ENCODE data around the gene PIK3R3. TPM values are rescaled to one million over a fixed set of nuclear protein-coding genes. Genes with fewer than 3 reads are reported as not detected.

The PIK3R3 gene
- polyA plus RNA-seq, 1 donor (not counting 4 experiments of a cell fraction or from before 2014, with no cell fraction given), result 11.9 TPM

DNA sequence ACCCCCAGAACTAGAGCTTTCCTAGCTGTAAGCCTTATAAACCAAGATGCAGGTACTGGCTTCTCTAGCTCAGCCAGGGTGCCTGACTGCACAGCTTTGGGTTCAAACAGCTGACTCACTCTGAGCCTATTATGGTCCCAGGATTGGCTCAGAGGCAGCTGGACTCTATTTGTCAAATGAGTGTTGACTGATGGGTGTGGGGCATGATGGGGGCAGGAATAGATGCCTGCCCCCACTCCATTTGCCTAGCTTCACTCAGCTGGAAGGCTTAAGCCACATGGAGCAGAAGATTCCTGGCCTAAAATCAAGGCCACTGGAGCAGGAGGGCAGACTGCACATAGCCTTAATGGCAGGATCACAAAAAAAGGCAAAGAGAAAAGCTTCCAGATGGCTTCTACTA lies 90.5 kb downstream of the PIK3R3 start:
- FAIRE-seq, result no peak
- H3K4me2 ChIP-seq (ENCODE audit: control insufficient read depth, extremely low read depth, insufficient read depth, low read depth, low read length), result no peak overlapping the region

DNA sequence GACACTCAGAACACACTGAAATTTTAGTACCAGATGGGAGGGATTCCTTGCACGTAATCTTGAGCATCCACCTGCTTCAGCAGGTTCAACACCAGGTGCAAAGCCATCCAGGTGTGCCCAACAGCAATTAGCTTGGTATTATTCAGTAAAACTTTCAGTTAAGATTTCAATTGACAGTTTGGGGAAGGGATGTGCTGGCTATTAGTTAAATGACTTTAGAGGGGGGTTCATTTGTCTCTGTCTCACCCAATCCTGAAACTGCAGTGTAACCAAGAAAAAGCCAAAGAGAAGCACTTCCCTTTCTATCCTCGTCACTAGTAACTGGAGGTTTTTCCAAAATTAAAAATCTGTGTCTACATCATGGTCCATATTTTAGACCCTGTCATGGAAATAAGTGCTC lies 90.9 kb downstream of the PIK3R3 start:
- no peak overlapping the region for H3K4me2 ChIP-seq (ENCODE audit: control insufficient read depth, extremely low read depth, insufficient read depth, low read depth, low read length)
- peaks cover 5% of the 10 kb centered on the region for H3K4me1 ChIP-seq (ENCODE audit: control insufficient read depth, extremely low read depth, insufficient read depth, low read length)
- no peaks in the 10 kb centered on the region for H4K20me1 ChIP-seq (ENCODE audit: control insufficient read depth, extremely low read depth, insufficient read depth, low read length)
- dilution Hi-C loops (cut with MboI; ENCODE audit: extremely low pct_ligation_motif_present, low sequenced_read_pairs), result loop anchor here (25.0 kb wide), 1 partner anchor 146 kb away; the partner anchor contains the start of genes P3R3URF, POMGNT1 and TSPAN1
- H3K27me3 ChIP-seq (ENCODE audit: control insufficient read depth, extremely low read depth, insufficient read depth, low read length), result no peaks in the 10 kb centered on the region
- H3K36me3 ChIP-seq (ENCODE audit: control insufficient read depth in 2 of 2, extremely low read depth in 1 of 2, insufficient read depth in 2 of 2, low read length in 2 of 2), result peaks cover 0 to 2% of the 10 kb centered on the region in 2 experiments
- no peaks in the 10 kb centered on the region for H3K9me1 ChIP-seq (ENCODE audit: control insufficient read depth, extremely low read depth, insufficient read depth, low read length)
- H3K4me3 ChIP-seq (ENCODE audit: control insufficient read depth in 2 of 3, extremely low read depth in 1 of 3, insufficient read depth in 2 of 3, low read depth in 1 of 3, low read length in 3 of 3), result no peak overlapping the region
- no peaks in the 10 kb centered on the region for H3K9me3 ChIP-seq (ENCODE audit: control insufficient read depth, low read depth, low read length)
- DNase-seq (ENCODE audit: low read depth, low spot score) (no peak), FAIRE-seq (no peak)
- no peak overlapping the region for H3K9ac ChIP-seq (ENCODE audit: control insufficient read depth, extremely low read depth, insufficient read depth, low read length)
- H3K79me2 ChIP-seq (ENCODE audit: control insufficient read depth, insufficient read depth, low read length), result no peaks in the 10 kb centered on the region
- H2AFZ ChIP-seq (ENCODE audit: control insufficient read depth, low read length), result no peak overlapping the region
- no peak overlapping the region for H3K27ac ChIP-seq (ENCODE audit: control insufficient read depth, insufficient read depth, low read length)
- TF ChIP-seq EZH2 (IDR thresholded peaks at IDR 0.05; ENCODE audit: low read length) (no peak), CTCF (optimal IDR thresholded peaks at IDR 0.05 in 1 of 3, IDR thresholded peaks at IDR 0.05 in 1 of 3, conservative IDR thresholded peaks at IDR 0.05 in 1 of 3; ENCODE audit: extremely low read depth in 1 of 3, insufficient read depth in 2 of 3, low read length in 3 of 3) (no peak)

More for the DNA sequence above, 90.5 kb downstream of the PIK3R3 start:
- Histone ChIP-seq H3K4me3 (ENCODE audit: control insufficient read depth in 2 of 3, extremely low read depth in 1 of 3, insufficient read depth in 2 of 3, low read depth in 1 of 3, low read length in 3 of 3) (no peak overlapping the region), H3K27ac (ENCODE audit: control insufficient read depth, insufficient read depth, low read length) (no peak overlapping the region), H3K36me3 (ENCODE audit: control insufficient read depth in 2 of 2, extremely low read depth in 1 of 2, insufficient read depth in 2 of 2, low read length in 2 of 2) (peaks cover 0 to 2% of the 10 kb centered on the region in 2 experiments), H3K9me1 (ENCODE audit: control insufficient read depth, extremely low read depth, insufficient read depth, low read length) (no peaks in the 10 kb centered on the region), H3K9ac (ENCODE audit: control insufficient read depth, extremely low read depth, insufficient read depth, low read length) (no peak overlapping the region), H3K27me3 (ENCODE audit: control insufficient read depth, extremely low read depth, insufficient read depth, low read length) (no peaks in the 10 kb centered on the region), H3K4me1 (ENCODE audit: control insufficient read depth, extremely low read depth, insufficient read depth, low read length) (peaks cover 5% of the 10 kb centered on the region), H4K20me1 (ENCODE audit: control insufficient read depth, extremely low read depth, insufficient read depth, low read length) (no peaks in the 10 kb centered on the region), H3K9me3 (ENCODE audit: control insufficient read depth, low read depth, low read length) (no peaks in the 10 kb centered on the region), H3K79me2 (ENCODE audit: control insufficient read depth, insufficient read depth, low read length) (no peaks in the 10 kb centered on the region), H2AFZ (ENCODE audit: control insufficient read depth, low read length) (no peak overlapping the region)
- TF ChIP-seq CTCF (optimal IDR thresholded peaks at IDR 0.05 in 1 of 3, IDR thresholded peaks at IDR 0.05 in 1 of 3, conservative IDR thresholded peaks at IDR 0.05 in 1 of 3; ENCODE audit: extremely low read depth in 1 of 3, insufficient read depth in 2 of 3, low read length in 3 of 3) (no peak), EZH2 (IDR thresholded peaks at IDR 0.05; ENCODE audit: low read length) (no peak)
- no peak for DNase-seq (ENCODE audit: low read depth, low spot score)
- dilution Hi-C loops (cut with MboI; ENCODE audit: extremely low pct_ligation_motif_present, low sequenced_read_pairs), result loop anchor here (25.0 kb wide), 1 partner anchor 145 kb away; the partner anchor contains the start of genes P3R3URF, POMGNT1 and TSPAN1

All from keratinocyte (primary cell).